Glutamatergic neuron (in vitro differentiated cells): Measurements from ENCODE around the gene LRGUK. TPM values are rescaled to one million over a fixed set of nuclear protein-coding genes. Genes with fewer than 3 reads are reported as not detected.

Experiments used
- DNase-seq: peaks from one replicate; pipeline ENCODE4 v3.0.0; 2022
- H3K27ac Mint-ChIP-seq: one replicate; pipeline ENCODE4 v1.8.0; 2020; ENCODE audit warnings: mild to moderate bottlenecking, mixed read lengths, inconsistent platforms; ENCODE audit not compliant: unreplicated experiment
- H3K27me3 Mint-ChIP-seq: one replicate; pipeline ENCODE4 v1.8.0; 2020; ENCODE audit warnings: mild to moderate bottlenecking, moderate library complexity, mixed read lengths, inconsistent platforms; ENCODE audit not compliant: unreplicated experiment
- H3K36me3 Mint-ChIP-seq: one replicate; pipeline ENCODE4 v1.8.0; 2020; ENCODE audit warnings: mild to moderate bottlenecking, mixed read lengths, inconsistent platforms; ENCODE audit not compliant: unreplicated experiment
- H3K4me1 Mint-ChIP-seq: one replicate; pipeline ENCODE4 v1.8.0; 2020; ENCODE audit warnings: mild to moderate bottlenecking, low read depth, mixed read lengths, inconsistent platforms; ENCODE audit not compliant: unreplicated experiment
- H3K4me3 Mint-ChIP-seq: one replicate; pipeline ENCODE4 v1.8.0; 2020; ENCODE audit warnings: mild to moderate bottlenecking, mixed read lengths, inconsistent platforms; ENCODE audit not compliant: unreplicated experiment
- H3K9me3 Mint-ChIP-seq: one replicate; pipeline ENCODE4 v1.8.0; 2020; ENCODE audit warnings: mild to moderate bottlenecking, moderate library complexity, mixed read lengths, inconsistent platforms; ENCODE audit not compliant: unreplicated experiment
- CTCF ChIP-seq: fragments of 200-600 bp; sonication (generic); IDR thresholded peaks from one replicate; pipeline ENCODE4 v1.5.0; 2021; ENCODE audit not compliant: partially characterized antibody, unreplicated experiment
- total RNA-seq: library from RNA; stranded (reverse); fragmentation: NEBNext Ultra II Directional; extraction: Animal tissue kit (Norgen Biotek cat#: 25700); gene quantifications from one replicate; pipeline ENCODE4 v1.2.1, GENCODE V29; 2021; ENCODE audit not compliant: unreplicated experiment

The LRGUK gene
- total RNA-seq, 1 donor from 2014 or later, result 0.81 TPM

GRCh38 chr7:134155206-134155605, 28.1 kb downstream of the LRGUK start:
- no peaks in the 10 kb centered on the region for H3K9me3 Mint-ChIP-seq
- TF ChIP-seq CTCF, result no peak
- no peaks in the 10 kb centered on the region for H3K27me3 Mint-ChIP-seq
- no peak overlapping the region for H3K27ac Mint-ChIP-seq
- H3K4me1 Mint-ChIP-seq, result no peaks in the 10 kb centered on the region
- no peaks in the 10 kb centered on the region for H3K36me3 Mint-ChIP-seq
- no peak for DNase-seq
- no peak overlapping the region for H3K4me3 Mint-ChIP-seq

GRCh38 chr7:134155871-134156270, 28.7 kb downstream of the LRGUK start:
- Mint-ChIP-seq H3K4me3 (no peak overlapping the region), H3K36me3 (no peaks in the 10 kb centered on the region), H3K27me3 (no peaks in the 10 kb centered on the region), H3K4me1 (no peaks in the 10 kb centered on the region), H3K27ac (no peak overlapping the region), H3K9me3 (no peaks in the 10 kb centered on the region)
- TF ChIP-seq CTCF, result no peak
- no peak for DNase-seq

GRCh38 chr7:134165252-134165651, 38.1 kb downstream of the LRGUK start:
- Mint-ChIP-seq H3K9me3 (no peaks in the 10 kb centered on the region), H3K4me1 (no peaks in the 10 kb centered on the region), H3K27me3 (peaks cover 4% of the 10 kb centered on the region), H3K36me3 (no peaks in the 10 kb centered on the region), H3K4me3 (no peak overlapping the region), H3K27ac (no peak overlapping the region)
- TF ChIP-seq CTCF, result no peak
- no peak for DNase-seq

DNA sequence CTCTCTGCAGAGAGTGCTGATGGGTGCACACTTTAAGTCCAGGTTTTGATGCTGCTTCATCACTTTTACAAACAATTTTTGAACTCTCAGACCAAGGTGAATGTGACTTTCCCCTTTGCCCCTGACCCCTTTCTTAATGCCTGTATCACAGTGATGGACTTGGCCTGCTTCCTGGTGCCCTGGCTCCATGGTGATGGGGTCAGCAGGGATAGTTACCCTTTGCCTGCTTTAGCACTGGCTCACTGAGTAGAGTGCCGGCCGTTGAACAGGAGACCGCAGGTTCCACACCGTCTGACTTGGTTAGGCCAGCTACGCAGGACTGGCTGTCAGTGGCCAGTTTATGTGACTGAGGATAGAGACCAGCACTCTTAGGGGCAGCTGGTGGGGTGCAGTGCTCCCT, 40.1 kb downstream of the LRGUK start:
- no peak for TF ChIP-seq CTCF
- no peaks in the 10 kb centered on the region for H3K9me3 Mint-ChIP-seq
- H3K36me3 Mint-ChIP-seq, result no peaks in the 10 kb centered on the region
- H3K27ac Mint-ChIP-seq, result no peak overlapping the region
- H3K4me3 Mint-ChIP-seq, result no peak overlapping the region
- no peak for DNase-seq
- H3K27me3 Mint-ChIP-seq, result peaks cover 4% of the 10 kb centered on the region
- H3K4me1 Mint-ChIP-seq, result peaks cover 5% of the 10 kb centered on the region

- Mint-ChIP-seq H3K9me3 (no peaks in the 10 kb centered on the region), H3K27me3 (peaks cover 4% of the 10 kb centered on the region), H3K36me3 (no peaks in the 10 kb centered on the region), H3K4me3 (no peak overlapping the region), H3K4me1 (peaks cover 5% of the 10 kb centered on the region), H3K27ac (no peak overlapping the region)
- no peak for TF ChIP-seq CTCF
- no peak for DNase-seq
These were observed 40.7 kb downstream of the LRGUK start for GRCh38 chr7:134167841-134168240.
